Measurements from ENCODE around the gene GPHN. TPM values are rescaled to one million over a fixed set of nuclear protein-coding genes. Genes with fewer than 3 reads are reported as not detected.

Gene GPHN
- total RNA-seq, 1 experiment from 2014 or later, result 18.1 TPM

- H3K4me3 Mint-ChIP-seq, result no peak overlapping the region
- ChIA-PET POLR2A (interaction anchor here (0.5 kb wide), 1 partner anchor 42 kb away, joined by 3 read pairs; no protein-coding TSS in a partner anchor), CTCF (interaction anchor here (0.5 to 1.2 kb wide), 2 partner anchors 18 to 118 kb away, joined by 4 read pairs; no protein-coding TSS in a partner anchor)
- H3K36me3 Mint-ChIP-seq, result peaks cover 15% of the 10 kb centered on the region
- no peaks in the 10 kb centered on the region for H3K4me1 Mint-ChIP-seq
- DNase-seq (ENCODE audit: low spot score), result no peak
- peaks cover 35% of the 10 kb centered on the region for H3K9me3 Mint-ChIP-seq
- ATAC-seq, result no peak
- no peaks in the 10 kb centered on the region; the same call in 1 of the 2 replicates for H3K27me3 Mint-ChIP-seq (ENCODE audit: low read depth)
- TF ChIP-seq MLX (CRISPR knock-in tag; IDR thresholded peaks at IDR 0.05), result no peak
- TF ChIP-seq EMX1 (CRISPR knock-in tag; IDR thresholded peaks at IDR 0.05), result no peak
- H3K27ac Mint-ChIP-seq, result no peak overlapping the region
Observed at GRCh38 chr14:66476964-66477363, 31.0 kb upstream of the GPHN start.

GRCh38 chr14:66477567-66477966, 30.4 kb upstream of the GPHN start:
- ChIA-PET CTCF (interaction anchor here (0.5 to 1.2 kb wide), 3 partner anchors 18 to 118 kb away, joined by 3 to 4 read pairs (median 4); no protein-coding TSS in a partner anchor), POLR2A (no interaction called here)
- Mint-ChIP-seq H3K4me3 (no peak overlapping the region), H3K4me1 (no peaks in the 10 kb centered on the region), H3K9me3 (peaks cover 29% of the 10 kb centered on the region), H3K27me3 (ENCODE audit: low read depth) (no peaks in the 10 kb centered on the region), H3K36me3 (peaks cover 9% of the 10 kb centered on the region; the same call in 1 of the 2 replicates), H3K27ac (no peak overlapping the region)
- no peak for DNase-seq (ENCODE audit: low spot score)
- TF ChIP-seq ATF1 (CRISPR knock-in tag; IDR thresholded peaks at IDR 0.05) (no peak), IRF2 (CRISPR knock-in tag; IDR thresholded peaks at IDR 0.05; ENCODE audit: borderline replicate concordance, low read depth) (no peak), E2F4 (CRISPR knock-in tag; IDR thresholded peaks at IDR 0.05; ENCODE audit: borderline replicate concordance, low read depth) (no peak), OVOL2 (CRISPR knock-in tag; IDR thresholded peaks at IDR 0.05; ENCODE audit: borderline replicate concordance) (no peak), HMGA2 (CRISPR knock-in tag; IDR thresholded peaks at IDR 0.05) (no peak), ATF3 (CRISPR knock-in tag; conservative IDR thresholded peaks at IDR 0.05) (no peak), SMAD3 (CRISPR knock-in tag; IDR thresholded peaks at IDR 0.05; ENCODE audit: borderline replicate concordance) (no peak), PRDM15 (CRISPR knock-in tag; IDR thresholded peaks at IDR 0.05) (no peak), CTCF (IDR thresholded peaks at IDR 0.05) (no peak), CBFB (CRISPR knock-in tag; IDR thresholded peaks at IDR 0.05; ENCODE audit: low read depth) (no peak), E2F1 (CRISPR knock-in tag; IDR thresholded peaks at IDR 0.05) (no peak), ZNF512 (CRISPR knock-in tag; IDR thresholded peaks at IDR 0.05; ENCODE audit: borderline replicate concordance) (no peak), SP1 (CRISPR knock-in tag; conservative IDR thresholded peaks at IDR 0.05) (no peak), FOXP4 (CRISPR knock-in tag; IDR thresholded peaks at IDR 0.05) (no peak), GABPB1 (CRISPR knock-in tag; IDR thresholded peaks at IDR 0.05) (no peak), CREB1 (CRISPR knock-in tag; IDR thresholded peaks at IDR 0.05) (no peak), ZNF671 (CRISPR knock-in tag; IDR thresholded peaks at IDR 0.05) (no peak), GRHL2 (CRISPR knock-in tag; IDR thresholded peaks at IDR 0.05; ENCODE audit: insufficient replicate concordance, severe bottlenecking) (no peak)
- ATAC-seq, result no peak
